ENCODE measurements around the gene WDR91. TPM values are rescaled to one million over a fixed set of nuclear protein-coding genes. Genes with fewer than 3 reads are reported as not detected.

WDR91 gene
- total RNA-seq, 1 experiment from 2014 or later: 10.1 TPM

GRCh38 chr7:135181261-135181928 lies 29.9 kb downstream of the WDR91 start (continued):
- no peak for TF ChIP-seq ELF1 (IDR thresholded peaks at IDR 0.05; ENCODE audit: borderline replicate concordance, low read depth)
- TF ChIP-seq EZH2phosphoT487 (IDR thresholded peaks at IDR 0.05; ENCODE audit: borderline replicate concordance): no peak
- no peak for TF ChIP-seq POLR2AphosphoS5 (IDR thresholded peaks at IDR 0.05; ENCODE audit: low read depth, low read length)
- no peak for TF ChIP-seq CTCF (IDR thresholded peaks at IDR 0.05 in 2 of 3, conservative IDR thresholded peaks at IDR 0.05 in 1 of 3; ENCODE audit: borderline replicate concordance in 1 of 3, insufficient read depth in 1 of 3, low read depth in 2 of 3, low read length in 2 of 3)

GRCh38 chr7:135180122-135180521 lies 31.2 kb downstream of the WDR91 start:
- ChIA-PET POLR2A (interaction anchor here (1.5 kb wide), 1 partner anchor 9 kb away, joined by 3 read pairs; the partner anchor contains the start of gene CYREN), RAD21 (ENCODE audit: low non-redundant PET in 1 of 2, low total read pairs in 2 of 2, uncharacterized antibody in 2 of 2, unreplicated experiment in 2 of 2) (no interaction called here), CTCF (no interaction called here)
- Histone ChIP-seq H3K9me2 (ENCODE audit: insufficient read depth) (no peaks in the 10 kb centered on the region), H3K36me3 (ENCODE audit: control insufficient read depth in 1 of 2, insufficient read depth in 2 of 2, low read length in 2 of 2) (no peaks in the 10 kb centered on the region), H3K4me1 (ENCODE audit: control insufficient read depth in 1 of 2, insufficient read depth in 2 of 2, low read length in 2 of 2) (peaks cover 8 to 18% of the 10 kb centered on the region in 2 experiments), H3K27me3 (ENCODE audit: insufficient read depth, low read length) (no peaks in the 10 kb centered on the region), H3K9ac (ENCODE audit: low read length) (no peak overlapping the region), H3K4me3 (replicated peaks in 1 of 2; ENCODE audit: low read depth in 1 of 2, low read length in 2 of 2) (no peak overlapping the region), H3K27ac (ENCODE audit: low read depth, low read length) (no peak overlapping the region), H3K79me2 (ENCODE audit: insufficient read depth, low read length) (no peaks in the 10 kb centered on the region), H4K20me1 (ENCODE audit: insufficient read depth) (no peaks in the 10 kb centered on the region), H3K9me3 (ENCODE audit: control insufficient read depth in 1 of 2, insufficient read depth in 1 of 2, low read depth in 1 of 2, low read length in 2 of 2) (peaks cover 0 to 18% of the 10 kb centered on the region in 2 experiments; a peak in 1 of 4 replicates), H2AFZ (ENCODE audit: low read depth, low read length, poor library complexity, severe bottlenecking) (no peak overlapping the region), H3K4me2 (ENCODE audit: low read length) (no peak overlapping the region)
- intact Hi-C loops (cut with micrococcal nuclease): no loop called here
- TF ChIP-seq ELF1 (IDR thresholded peaks at IDR 0.05; ENCODE audit: borderline replicate concordance, low read depth): no peak
- TF ChIP-seq EGR1 (IDR thresholded peaks at IDR 0.05; ENCODE audit: low read depth): no peak
- TF ChIP-seq ZNF274 (IDR thresholded peaks at IDR 0.05; ENCODE audit: low read depth, low read length): no peak
- TF ChIP-seq POLR2AphosphoS5 (IDR thresholded peaks at IDR 0.05; ENCODE audit: low read depth, low read length): no peak
- DNase-seq (ENCODE audit: low read depth, low spot score) (no peak), ATAC-seq (no peak)
- BruUV-seq (replicated peaks): no TSS peak
